Osteoblast (primary cell): ENCODE measurements around the gene RPS21. TPM values are rescaled to one million over a fixed set of nuclear protein-coding genes. Genes with fewer than 3 reads are reported as not detected.

Source experiments
- DNase-seq: peaks from one replicate; pipeline ENCODE4 v3.0.0; 2011; ENCODE audit warnings: low spot score, mixed read lengths; ENCODE audit not compliant: insufficient read length; ENCODE audit errors: missing footprints
- H2AFZ ChIP-seq: 2 replicates; pipeline ENCODE4 v1.6.0; 2011; ENCODE audit warnings: mild to moderate bottlenecking, low read length
- H3K27ac ChIP-seq: 2 replicates; pipeline ENCODE4 v1.5.1; 2011; ENCODE audit warnings: mild to moderate bottlenecking, low read depth, low read length, moderate library complexity
- H3K27me3 ChIP-seq: 2 replicates; pipeline ENCODE4 v1.6.0; 2012; ENCODE audit warnings: mild to moderate bottlenecking, control low read depth, inconsistent platforms, low read length, moderate library complexity; ENCODE audit not compliant: insufficient read depth
- H3K36me3 ChIP-seq: 2 replicates; pipeline ENCODE4 v1.5.1; 2011; ENCODE audit warnings: mild to moderate bottlenecking, low read length, control low read depth, moderate library complexity; ENCODE audit not compliant: insufficient read depth
- H3K4me1 ChIP-seq: 2 replicates; pipeline ENCODE4 v1.5.1; 2011; ENCODE audit warnings: mild to moderate bottlenecking, low read length, control low read depth, moderate library complexity; ENCODE audit not compliant: insufficient read depth
- H3K4me2 ChIP-seq: 2 replicates; pipeline ENCODE4 v1.6.0; 2011; ENCODE audit warnings: mild to moderate bottlenecking, low read length; ENCODE audit not compliant: insufficient read depth
- H3K4me3 ChIP-seq: fragments of 200-600 bp; sonication (generic); 3 replicates; pipeline ENCODE4 v1.5.1; 2012; ENCODE audit warnings: mild to moderate bottlenecking, low read length, inconsistent platforms; ENCODE audit not compliant: insufficient read depth
- H3K79me2 ChIP-seq: 2 replicates; pipeline ENCODE4 v1.6.0; 2012; ENCODE audit warnings: mild to moderate bottlenecking, low read length, control low read depth, inconsistent platforms; ENCODE audit not compliant: insufficient read depth
- H3K9me3 ChIP-seq: 2 replicates; pipeline ENCODE4 v1.5.1; 2011; ENCODE audit warnings: low read depth, low read length, control low read depth
- H4K20me1 ChIP-seq: 2 replicates; pipeline ENCODE4 v1.6.0; 2012; ENCODE audit warnings: mild to moderate bottlenecking, low read length, control low read depth; ENCODE audit not compliant: insufficient read depth
- total RNA-seq: library from RNA; depleted of rRNA; stranded (reverse); fragments of >200 nt; gene quantifications from 2 replicates; pipeline ENCODE4 v1.2.3, GENCODE V29; 2012
- TF ChIP-seq, protein P1 (sequence below): IDR thresholded peaks from 2 replicates; pipeline ENCODE4 v1.5.1; 2011; ENCODE audit warnings: mild to moderate bottlenecking, low read depth, low read length, moderate library complexity; ENCODE audit errors: extremely low read depth

The RPS21 gene
- total RNA-seq, 1 donor, result 460 TPM

DNA sequence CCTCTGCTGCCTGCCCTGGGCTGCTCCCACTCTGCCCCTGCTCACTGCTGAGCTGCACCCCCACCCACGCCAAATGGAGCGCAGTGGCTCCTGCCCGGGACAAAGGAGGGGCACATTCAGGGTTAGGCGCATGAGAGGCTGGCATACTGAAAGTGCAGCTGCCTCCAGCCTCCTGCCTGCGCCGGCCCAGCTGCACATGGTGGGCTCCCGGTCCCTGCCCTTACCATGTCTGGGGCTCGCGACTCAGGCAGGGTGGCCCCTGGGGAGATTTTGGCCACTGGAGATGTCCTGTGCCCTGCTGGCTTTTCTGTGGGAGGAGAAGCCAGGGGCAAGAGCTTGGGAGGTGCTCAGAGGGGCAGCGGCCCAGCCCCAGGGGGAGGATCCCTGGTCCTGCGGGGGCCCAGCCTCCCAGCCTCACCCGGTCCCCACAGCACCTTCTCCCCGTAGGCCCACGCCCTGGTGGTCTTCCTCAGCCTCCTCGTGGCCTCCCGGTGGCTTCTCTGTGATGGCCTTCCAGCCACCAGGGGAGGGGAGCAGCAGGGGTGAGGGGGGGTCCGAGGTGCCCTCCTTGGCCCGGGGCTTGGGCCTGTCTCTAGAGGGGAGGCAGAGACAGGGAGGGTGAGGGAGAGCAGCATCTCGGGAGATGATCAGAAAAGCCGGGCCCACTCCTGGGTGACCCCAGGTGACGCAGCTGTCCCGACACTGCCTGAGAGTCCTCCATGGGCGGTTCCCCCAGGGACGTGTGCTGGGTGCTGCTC lies 28.6 kb downstream of the RPS21 start:
- Histone ChIP-seq H2AFZ (no peak overlapping the region), H3K4me1 (no peaks in the 10 kb centered on the region), H3K27me3 (peaks cover 5% of the 10 kb centered on the region), H3K9me3 (no peaks in the 10 kb centered on the region), H3K4me2 (no peak overlapping the region), H3K36me3 (no peaks in the 10 kb centered on the region), H3K4me3 (no peak overlapping the region), H3K79me2 (no peaks in the 10 kb centered on the region), H3K27ac (no peak overlapping the region), H4K20me1 (no peaks in the 10 kb centered on the region)
- TF ChIP-seq, protein P1, sequence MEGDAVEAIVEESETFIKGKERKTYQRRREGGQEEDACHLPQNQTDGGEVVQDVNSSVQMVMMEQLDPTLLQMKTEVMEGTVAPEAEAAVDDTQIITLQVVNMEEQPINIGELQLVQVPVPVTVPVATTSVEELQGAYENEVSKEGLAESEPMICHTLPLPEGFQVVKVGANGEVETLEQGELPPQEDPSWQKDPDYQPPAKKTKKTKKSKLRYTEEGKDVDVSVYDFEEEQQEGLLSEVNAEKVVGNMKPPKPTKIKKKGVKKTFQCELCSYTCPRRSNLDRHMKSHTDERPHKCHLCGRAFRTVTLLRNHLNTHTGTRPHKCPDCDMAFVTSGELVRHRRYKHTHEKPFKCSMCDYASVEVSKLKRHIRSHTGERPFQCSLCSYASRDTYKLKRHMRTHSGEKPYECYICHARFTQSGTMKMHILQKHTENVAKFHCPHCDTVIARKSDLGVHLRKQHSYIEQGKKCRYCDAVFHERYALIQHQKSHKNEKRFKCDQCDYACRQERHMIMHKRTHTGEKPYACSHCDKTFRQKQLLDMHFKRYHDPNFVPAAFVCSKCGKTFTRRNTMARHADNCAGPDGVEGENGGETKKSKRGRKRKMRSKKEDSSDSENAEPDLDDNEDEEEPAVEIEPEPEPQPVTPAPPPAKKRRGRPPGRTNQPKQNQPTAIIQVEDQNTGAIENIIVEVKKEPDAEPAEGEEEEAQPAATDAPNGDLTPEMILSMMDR, result no peak
- no peak for DNase-seq

DNA sequence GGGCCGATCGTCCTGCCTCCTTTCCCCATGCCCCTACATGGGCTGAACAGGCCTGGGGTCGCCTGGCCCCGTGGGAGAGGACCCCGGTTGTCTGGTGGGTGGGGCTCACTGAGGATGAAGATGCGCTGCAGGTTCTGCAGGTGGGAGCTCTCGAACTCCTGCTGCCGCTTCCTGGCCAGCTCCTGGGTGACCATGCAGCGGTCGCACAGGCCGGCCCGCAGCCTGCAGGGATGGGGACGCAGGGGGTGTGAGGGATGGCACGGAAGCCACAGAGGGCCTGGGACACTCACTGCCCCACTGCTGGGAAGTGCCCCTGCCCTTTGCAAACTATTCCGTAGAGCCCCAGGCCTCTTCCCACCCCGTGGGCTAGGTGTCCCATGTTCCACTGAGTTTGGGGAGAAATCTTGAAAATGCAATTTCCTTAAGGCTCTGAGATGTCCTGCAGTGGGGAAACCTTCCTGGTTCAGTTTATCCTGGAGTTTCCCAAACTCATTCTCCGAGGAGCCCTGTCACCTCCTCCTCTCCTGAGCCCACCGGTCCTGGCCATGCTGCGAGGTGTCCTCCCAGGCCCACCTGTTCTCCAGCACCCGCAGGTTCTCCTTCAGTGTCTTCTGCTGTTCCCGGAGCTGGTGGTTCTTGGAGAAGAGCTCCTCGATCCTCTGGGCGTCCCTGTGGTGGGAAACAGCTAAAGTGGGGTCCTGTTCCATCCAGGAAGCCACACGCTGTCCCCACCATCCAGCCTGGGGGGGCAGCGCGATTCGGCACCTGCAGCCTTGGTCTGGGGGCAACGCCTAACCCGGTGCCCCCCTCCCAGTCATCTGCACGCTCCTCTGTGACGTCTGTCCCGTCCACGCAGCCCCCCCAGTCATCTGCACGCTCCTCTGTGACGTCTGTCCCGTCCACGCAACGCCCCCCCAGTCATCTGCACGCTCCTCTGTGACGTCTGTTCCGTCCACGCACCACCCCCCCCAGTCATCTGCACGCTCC lies 30.0 kb downstream of the RPS21 start:
- H3K27me3 ChIP-seq, result peaks cover 5% of the 10 kb centered on the region
- no peak overlapping the region for H2AFZ ChIP-seq
- no peaks in the 10 kb centered on the region for H3K79me2 ChIP-seq
- H3K9me3 ChIP-seq, result no peaks in the 10 kb centered on the region
- H3K4me1 ChIP-seq, result no peaks in the 10 kb centered on the region
- DNase-seq, result no peak
- no peaks in the 10 kb centered on the region for H4K20me1 ChIP-seq
- H3K36me3 ChIP-seq, result no peaks in the 10 kb centered on the region
- H3K4me3 ChIP-seq, result no peak overlapping the region
- no peak overlapping the region for H3K27ac ChIP-seq
- H3K4me2 ChIP-seq, result no peak overlapping the region
- TF ChIP-seq, protein P1, result no peak

DNA sequence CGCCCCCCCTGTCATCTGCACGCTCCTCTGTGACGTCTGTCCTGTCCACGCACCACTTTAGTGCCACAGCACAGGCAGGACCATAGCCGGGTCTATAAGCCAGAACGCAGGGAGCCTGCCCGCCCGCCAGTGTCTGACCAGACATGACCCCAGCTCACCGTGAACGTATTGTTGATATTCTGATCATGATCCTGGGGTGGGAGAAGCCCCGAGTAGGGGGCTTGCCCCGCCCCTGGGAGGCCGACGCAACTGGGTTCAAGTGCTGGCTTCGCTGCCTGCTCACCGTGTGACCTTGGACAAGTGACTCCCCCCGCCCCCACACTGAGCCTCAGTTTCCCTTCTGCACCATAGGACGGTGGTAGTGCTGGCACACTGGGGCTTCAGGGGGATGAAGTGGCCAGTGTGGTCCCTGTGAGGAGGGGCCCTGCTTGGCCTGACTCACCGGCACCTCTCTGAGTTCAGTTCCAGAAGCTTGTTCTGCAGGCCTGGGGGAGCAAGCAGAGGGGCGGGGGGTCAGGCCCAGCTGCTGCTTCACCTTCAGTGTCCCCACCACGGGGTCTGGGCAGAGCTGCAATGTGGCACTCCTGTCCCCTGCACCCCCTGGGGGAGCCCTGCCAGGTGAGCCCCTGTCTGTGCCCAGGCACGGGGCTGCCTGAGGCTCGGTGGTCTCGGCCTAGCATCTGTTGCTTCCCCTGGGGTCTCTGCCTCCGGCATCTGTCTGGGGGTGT lies 31.2 kb downstream of the RPS21 start:
- Histone ChIP-seq H3K27ac (no peak overlapping the region), H3K4me1 (no peaks in the 10 kb centered on the region), H3K27me3 (peaks cover 5% of the 10 kb centered on the region), H3K36me3 (no peaks in the 10 kb centered on the region), H3K4me3 (no peak overlapping the region), H4K20me1 (no peaks in the 10 kb centered on the region), H3K9me3 (no peaks in the 10 kb centered on the region), H3K79me2 (no peaks in the 10 kb centered on the region), H3K4me2 (no peak overlapping the region), H2AFZ (no peak overlapping the region)
- DNase-seq, result no peak
- TF ChIP-seq, protein P1, result no peak
